ENCODE results near the gene SFT2D1.
"Not testable (repeated sequence)": the region's sequence is repeated elsewhere in the genome, so short reads cannot be mapped to it uniquely, and the experiment has no call there.

Gene SFT2D1

GRCh38 chr6:166361077-166361429, 18.7 kb upstream of the SFT2D1 start:
- no peak for DNase-seq

GRCh38 chr6:166360243-166361076, 18.1 kb upstream of the SFT2D1 start:
- DNase-seq: no peak

- no peak for DNase-seq
These were observed 13.2 kb upstream of the SFT2D1 start for GRCh38 chr6:166355552-166355951.

- no peak for DNase-seq
These were observed 12.6 kb upstream of the SFT2D1 start for GRCh38 chr6:166354965-166355364.

GRCh38 chr6:166354143-166354542, 11.8 kb upstream of the SFT2D1 start:
- DNase-seq: no peak

- no peak for DNase-seq
These were observed 11.2 kb upstream of the SFT2D1 start for GRCh38 chr6:166353507-166353906.

- DNase-seq: no peak
These were observed 10.6 kb upstream of the SFT2D1 start for GRCh38 chr6:166352923-166353322.

- DNase-seq: no peak
These were observed 9.5 kb upstream of the SFT2D1 start for GRCh38 chr6:166351715-166352285.

GRCh38 chr6:166348305-166348949, 6.1 kb upstream of the SFT2D1 start:
- DNase-seq: no peak

GRCh38 chr6:166346965-166347364, 4.6 kb upstream of the SFT2D1 start:
- DNase-seq: no peak

- no peak for DNase-seq
These were observed 4.1 kb upstream of the SFT2D1 start for GRCh38 chr6:166346449-166346848.

GRCh38 chr6:166345672-166346071, 3.3 kb upstream of the SFT2D1 start:
- DNase-seq: not testable (repeated sequence)

GRCh38 chr6:166344921-166345320, 2.6 kb upstream of the SFT2D1 start:
- not testable (repeated sequence) for DNase-seq

- DNase-seq: no peak
These were observed 1.9 kb upstream of the SFT2D1 start for GRCh38 chr6:166344240-166344639.

GRCh38 chr6:166343150-166343487, 774 bp upstream of the SFT2D1 start:
- DNase-seq: no peak

- DNase-seq: no peak
These were observed 382 bp downstream of the SFT2D1 start for GRCh38 chr6:166341977-166342348.

GRCh38 chr6:166341464-166341863, 881 bp downstream of the SFT2D1 start:
- DNase-seq: no peak

GRCh38 chr6:166338854-166339253, 3.5 kb downstream of the SFT2D1 start:
- DNase-seq: no peak

- no peak for DNase-seq
These were observed 5.5 kb downstream of the SFT2D1 start for GRCh38 chr6:166336847-166337246.

GRCh38 chr6:166335378-166336302, 6.7 kb downstream of the SFT2D1 start:
- DNase-seq: no peak

GRCh38 chr6:166334878-166335277, 7.5 kb downstream of the SFT2D1 start:
- no peak for DNase-seq

GRCh38 chr6:166333172-166333995, 9.0 kb downstream of the SFT2D1 start:
- no peak for DNase-seq
